Measurements from ENCODE around the gene RTN4RL1.

DNA sequence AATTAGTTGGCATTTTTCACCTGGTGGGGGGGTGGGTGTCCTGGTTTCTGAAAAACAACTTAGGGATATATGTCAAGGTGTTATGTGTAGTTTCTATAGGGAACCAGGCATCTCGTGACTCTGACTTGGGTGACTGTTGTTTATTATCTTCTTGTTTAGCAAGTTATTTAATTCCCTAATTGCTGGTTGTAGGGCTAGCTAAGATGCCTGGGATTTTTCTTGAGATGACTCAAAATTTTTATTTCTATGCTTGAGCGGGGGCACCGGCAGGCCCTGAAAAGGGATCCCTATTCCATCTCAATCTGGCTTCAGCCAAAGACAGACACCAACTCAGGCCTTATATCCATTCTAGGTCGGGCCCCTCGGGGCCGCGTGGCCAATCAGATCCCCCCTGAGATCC, 8.0 kb upstream of the RTN4RL1 start:
- TF ChIP-seq POLR2A (IDR thresholded peaks at IDR 0.05) (no peak), CTCF (IDR thresholded peaks at IDR 0.05 in 8 of 11, conservative IDR thresholded peaks at IDR 0.05 in 3 of 11) (no peak), POLR2AphosphoS5 (IDR thresholded peaks at IDR 0.05) (no peak)

Measured in spleen (tissue), 7 donors.